SK-N-SH (cell line): Measurements from ENCODE around the gene RGSL1. TPM values are rescaled to one million over a fixed set of nuclear protein-coding genes. Genes with fewer than 3 reads are reported as not detected.

Source experiments
- CTCF ChIA-PET: fragments of 300-600, 350-600 bp; formaldehyde crosslinking; extraction: SDS; loops from one replicate; lab custom pipeline; 2021; lab: Yijun Ruan, JAX
- POLR2A ChIA-PET: fragments of 350-600 bp; sonication (Branson Sonifier 250); formaldehyde crosslinking; extraction: SDS; loops from one replicate; lab custom pipeline; 2020; ENCODE audit warnings: antibody characterized with exemption, inconsistent platforms; lab: Yijun Ruan, JAX
- DNase-seq: peaks from one replicate; pipeline ENCODE4 v3.0.0; 2012
- H2AFZ ChIP-seq: fragments of 200-600 bp; sonication (generic); 2 replicates; pipeline ENCODE4 v1.8.1; 2016; ENCODE audit warnings: antibody characterized with exemption, mild to moderate bottlenecking, low read depth
- H3F3A ChIP-seq: fragments of 200-600 bp; sonication (generic); replicated peaks from 2 replicates; pipeline ENCODE3; 2016; ENCODE audit warnings: antibody characterized with exemption, mild to moderate bottlenecking; ENCODE audit not compliant: insufficient read depth
- H3K27ac ChIP-seq, 2 experiments: fragments of 200-500 bp in 1 of 2; fragments of 200-600 bp in 1 of 2; sonication (Bioruptor generic) in 1 of 2; sonication (generic), shearing (Covaris generic) in 1 of 2; 2 replicates each; pipeline versions ENCODE4 v1.5.1 to v1.6.1; 2014 to 2016; ENCODE audit warnings: low read depth in 2 of 2, inconsistent platforms in 1 of 2, low read length in 1 of 2, mild to moderate bottlenecking in 1 of 2, mixed read lengths in 1 of 2
- H3K27me3 ChIP-seq: fragments of 200-600 bp; sonication (generic), shearing (Covaris generic); 2 replicates; pipeline ENCODE4 v1.6.1; 2016; ENCODE audit warnings: mixed run types; ENCODE audit not compliant: insufficient read depth
- H3K36me3 ChIP-seq, 2 experiments: fragments of 200-500 bp in 1 of 2; fragments of 200-600 bp in 1 of 2; sonication (Bioruptor generic) in 1 of 2; sonication (generic) in 1 of 2; replicated peaks in 1 of 2; 2 replicates each; pipeline versions ENCODE3 to v1.5.1; 2014 to 2016; ENCODE audit warnings: low read length in 1 of 2, mild to moderate bottlenecking in 1 of 2; ENCODE audit not compliant: insufficient read depth in 2 of 2, control insufficient read depth in 1 of 2
- H3K4me1 ChIP-seq, 2 experiments: fragments of 200-500 bp in 1 of 2; fragments of 200-600 bp in 1 of 2; sonication (Bioruptor generic) in 1 of 2; sonication (generic), shearing (Covaris generic) in 1 of 2; 2 replicates each; pipeline versions ENCODE4 v1.5.1 to v1.6.1; 2014 to 2016; ENCODE audit warnings: low read depth in 1 of 2, low read length in 1 of 2, mixed run types in 1 of 2; ENCODE audit not compliant: insufficient read depth in 2 of 2, control insufficient read depth in 1 of 2
- H3K4me2 ChIP-seq: fragments of 200-600 bp; sonication (generic), shearing (Covaris generic); 2 replicates; pipeline ENCODE4 v1.6.1; 2017; ENCODE audit warnings: mixed run types
- H3K4me3 ChIP-seq, 2 experiments: fragments of 200-500 bp in 1 of 2; fragments of 200-600 bp in 1 of 2; sonication (Bioruptor generic) in 1 of 2; sonication (generic), shearing (Covaris generic) in 1 of 2; 2 replicates each; pipeline versions ENCODE4 v1.5.1 to v1.8.1; 2014 to 2016; ENCODE audit warnings: low read depth in 2 of 2, inconsistent platforms in 1 of 2, low read length in 1 of 2, mild to moderate bottlenecking in 1 of 2, mixed read lengths in 1 of 2, moderate library complexity in 1 of 2
- H3K79me2 ChIP-seq: fragments of 200-600 bp; sonication (generic); 2 replicates; pipeline ENCODE4 v1.8.1; 2017; ENCODE audit warnings: mild to moderate bottlenecking; ENCODE audit not compliant: insufficient read depth
- H3K9ac ChIP-seq: fragments of 200-600 bp; sonication (generic); 2 replicates; pipeline ENCODE4 v1.6.1; 2017; ENCODE audit warnings: mixed run types
- H3K9me2 ChIP-seq: fragments of 200-600 bp; sonication (generic); 2 replicates; pipeline ENCODE4 v1.6.1; 2017; ENCODE audit warnings: mixed run types
- H3K9me3 ChIP-seq: fragments of 200-600 bp; sonication (generic); 2 replicates; pipeline ENCODE4 v1.6.1; 2017; ENCODE audit warnings: mixed run types, mild to moderate bottlenecking, moderate library complexity
- H4K20me1 ChIP-seq: fragments of 200-600 bp; sonication (generic); 2 replicates; pipeline ENCODE4 v1.6.1; 2017; ENCODE audit warnings: mild to moderate bottlenecking, mixed run types; ENCODE audit not compliant: insufficient read depth
- CHD2 ChIP-seq: fragments of 150-350 bp; IDR thresholded peaks from 2 replicates; pipeline ENCODE4 v1.6.1; 2018; ENCODE audit warnings: low read length; ENCODE audit not compliant: partially characterized antibody
- CTCF ChIP-seq: fragments of 200-600 bp; sonication (generic); IDR thresholded peaks from 2 replicates; pipeline ENCODE4 v1.6.1; 2017; ENCODE audit warnings: antibody characterized with exemption, mild to moderate bottlenecking, moderate library complexity
- FOXJ3 ChIP-seq: sonication (generic); formaldehyde crosslinking; IDR thresholded peaks from 2 replicates; pipeline ENCODE4 v1.5.1; 2020; ENCODE audit warnings: mild to moderate bottlenecking, missing genetic modification reagents
- FOXM1 ChIP-seq: IDR thresholded peaks from 2 replicates; pipeline ENCODE4 v1.4.0; 2012; ENCODE audit warnings: low read depth, mild to moderate bottlenecking
- GABPA ChIP-seq: IDR thresholded peaks from 2 replicates; pipeline ENCODE4 v1.4.0; 2012; ENCODE audit warnings: low read depth, mild to moderate bottlenecking
- IRF3 ChIP-seq: fragments of 150-350 bp; IDR thresholded peaks from 2 replicates; pipeline ENCODE4 v1.6.1; 2016; ENCODE audit warnings: mild to moderate bottlenecking, low read depth, low read length
- MXI1 ChIP-seq: IDR thresholded peaks from 2 replicates; pipeline ENCODE4 v1.6.1; 2012; ENCODE audit warnings: mild to moderate bottlenecking, low read depth, low read length, improper control_type of control experiment
- NRF1 ChIP-seq: IDR thresholded peaks from 2 replicates; pipeline ENCODE4 v1.6.1; 2012; ENCODE audit warnings: low read depth, mild to moderate bottlenecking, low read length
- RAD21 ChIP-seq: IDR thresholded peaks from 2 replicates; pipeline ENCODE4 v1.6.1; 2012; ENCODE audit warnings: mild to moderate bottlenecking, low read length
- RCOR1 ChIP-seq: fragments of 150-350 bp; IDR thresholded peaks from 2 replicates; pipeline ENCODE4 v1.6.1; 2017; ENCODE audit warnings: antibody characterized with exemption, low read length
- REST ChIP-seq: IDR thresholded peaks from 2 replicates; pipeline ENCODE4 v1.6.1; 2012; ENCODE audit warnings: mild to moderate bottlenecking, low read depth, low read length, moderate library complexity
- RFX5 ChIP-seq: IDR thresholded peaks from 2 replicates; pipeline ENCODE4 v1.6.1; 2012; ENCODE audit warnings: mild to moderate bottlenecking, improper control_type of control experiment, low read length
- RXRA ChIP-seq: IDR thresholded peaks from 2 replicates; pipeline ENCODE4 v1.4.0; 2012; ENCODE audit warnings: low read depth, mild to moderate bottlenecking, borderline replicate concordance
- SIN3A ChIP-seq: IDR thresholded peaks from 2 replicates; pipeline ENCODE4 v1.6.1; 2012; ENCODE audit warnings: low read depth, mild to moderate bottlenecking, low read length, moderate library complexity, borderline replicate concordance
- SMC3 ChIP-seq: IDR thresholded peaks from 2 replicates; pipeline ENCODE4 v1.6.1; 2012; ENCODE audit warnings: low read depth, low read length, improper control_type of control experiment
- TAF1 ChIP-seq: IDR thresholded peaks from 2 replicates; pipeline ENCODE4 v1.6.1; 2012; ENCODE audit warnings: low read depth, mild to moderate bottlenecking, low read length, moderate library complexity, borderline replicate concordance
- USF2 ChIP-seq: fragments of 150-350 bp; IDR thresholded peaks from 2 replicates; pipeline ENCODE4 v1.6.1; 2017; ENCODE audit warnings: antibody characterized with exemption, low read length, low read depth, borderline replicate concordance
- YY1 ChIP-seq: IDR thresholded peaks from 2 replicates; pipeline ENCODE4 v1.4.0; 2012; ENCODE audit warnings: low read depth, mild to moderate bottlenecking
- ZBTB33 ChIP-seq: IDR thresholded peaks from 2 replicates; pipeline ENCODE4 v1.4.0; 2012; ENCODE audit warnings: low read depth, borderline replicate concordance
- polyA plus RNA-seq, 3 experiments: library from polyadenylated mRNA; depleted of rRNA; stranded (reverse); fragments of >200 nt; gene quantifications; 2 replicates each; pipeline ENCODE4 v1.2.3, GENCODE V29; 2012

The RGSL1 gene
- polyA plus RNA-seq, 1 of the 3 experiments (the other 2 are of a cell fraction), result not detected

GRCh38 chr1:182549346-182549745 is 99.4 kb downstream of the RGSL1 start:
- DNase-seq, result no peak
- ChIA-PET POLR2A (no interaction called here), CTCF (no interaction called here)
- Histone ChIP-seq H3K4me3 (no peak overlapping the region), H4K20me1 (no peaks in the 10 kb centered on the region), H3K27ac (no peak overlapping the region), H3K36me3 (no peaks in the 10 kb centered on the region), H3K9me3 (no peaks in the 10 kb centered on the region), H3K9ac (no peak overlapping the region), H3K9me2 (no peaks in the 10 kb centered on the region; the same call in 1 of the 2 replicates), H3K79me2 (no peaks in the 10 kb centered on the region), H3K4me1 (no peaks in the 10 kb centered on the region), H2AFZ (no peak overlapping the region), H3K27me3 (no peaks in the 10 kb centered on the region), H3F3A (no peaks in the 10 kb centered on the region), H3K4me2 (no peak overlapping the region)
- TF ChIP-seq MXI1 (no peak), SMC3 (no peak), TAF1 (no peak), CHD2 (no peak), NRF1 (no peak), CTCF (no peak), SIN3A (no peak), ZBTB33 (no peak), REST (no peak), GABPA (no peak), RXRA (no peak), RAD21 (no peak), USF2 (no peak), FOXM1 (no peak), FOXJ3 (CRISPR knock-in tag) (no peak), RCOR1 (no peak), IRF3 (no peak), RFX5 (no peak), YY1 (no peak)
